ENCODE measurements around the gene QRICH1.

- TF ChIP-seq CTCF (IDR thresholded peaks at IDR 0.05) (no peak), POLR2A (IDR thresholded peaks at IDR 0.05) (no peak)
These were observed 73.3 kb downstream of the QRICH1 start for GRCh38 chr3:49020330-49021212.
